Liver (tissue), 9 donors: ENCODE measurements around the gene SYNDIG1. TPM values are rescaled to one million over a fixed set of nuclear protein-coding genes. Genes with fewer than 3 reads are reported as not detected.

Experiments
- DNase-seq: peaks from one replicate; pipeline ENCODE4 v3.0.0-alpha.2; 2017; ENCODE audit warnings: low spot score
- H3K27ac ChIP-seq, 2 donors: one replicate each; pipeline ENCODE4 v1.7.0; 2013; ENCODE audit warnings: inconsistent platforms in 2 of 2, low read length in 2 of 2, control low read depth in 1 of 2, low read depth in 1 of 2, mild to moderate bottlenecking in 1 of 2
- H3K27me3 ChIP-seq, 4 donors: one replicate each; pipeline versions ENCODE4 v1.6.1 to v1.7.0; 2013; ENCODE audit warnings: low read length in 3 of 4, inconsistent platforms in 1 of 4, mild to moderate bottlenecking in 1 of 4, moderate library complexity in 1 of 4; ENCODE audit not compliant: control insufficient read depth in 4 of 4, insufficient read depth in 4 of 4
- H3K36me3 ChIP-seq, 4 donors: one replicate each; pipeline versions ENCODE4 v1.6.1 to v1.7.0; 2013; ENCODE audit warnings: low read length in 3 of 4, mild to moderate bottlenecking in 3 of 4, low read depth in 1 of 4, moderate library complexity in 1 of 4; ENCODE audit not compliant: control insufficient read depth in 4 of 4, insufficient read depth in 3 of 4
- H3K4me1 ChIP-seq, 4 donors: one replicate each; pipeline versions ENCODE4 v1.6.1 to v1.7.0; 2013; ENCODE audit warnings: low read length in 3 of 4, mild to moderate bottlenecking in 3 of 4, moderate library complexity in 1 of 4; ENCODE audit not compliant: control insufficient read depth in 4 of 4, insufficient read depth in 4 of 4
- H3K4me3 ChIP-seq, 3 donors: one replicate each; pipeline versions ENCODE4 v1.6.1 to v1.7.0; 2013; ENCODE audit warnings: low read length in 3 of 3, control low read depth in 1 of 3, low read depth in 1 of 3, mild to moderate bottlenecking in 1 of 3
- H3K9ac ChIP-seq, 2 donors: one replicate each; pipeline ENCODE4 v1.7.0; 2013; ENCODE audit warnings: low read length in 2 of 2, mild to moderate bottlenecking in 2 of 2, moderate library complexity in 2 of 2, control low read depth in 1 of 2, low read depth in 1 of 2
- H3K9me3 ChIP-seq, 4 donors: one replicate each; pipeline versions ENCODE4 v1.6.1 to v1.7.0; 2013; ENCODE audit warnings: low read length in 3 of 4; ENCODE audit not compliant: control insufficient read depth in 4 of 4
- ATF3 ChIP-seq: IDR thresholded peaks from 2 replicates; pipeline ENCODE4 v1.6.1; 2016; ENCODE audit warnings: antibody characterized with exemption
- FOXA2 ChIP-seq: IDR thresholded peaks from 2 replicates; pipeline ENCODE4 v1.6.1; 2016; ENCODE audit warnings: antibody characterized with exemption
- HNF4A ChIP-seq, 2 donors: conservative IDR thresholded peaks; 2 replicates each; pipeline ENCODE4 v1.6.1; 2016; ENCODE audit warnings: antibody characterized with exemption in 2 of 2, mild to moderate bottlenecking in 2 of 2
- JUND ChIP-seq, 2 donors: IDR thresholded peaks; 2 replicates each; pipeline ENCODE4 v1.6.1; 2016; ENCODE audit warnings: antibody characterized with exemption in 2 of 2
- NR2F2 ChIP-seq: IDR thresholded peaks from 2 replicates; pipeline ENCODE4 v1.6.1; 2016; ENCODE audit warnings: antibody characterized with exemption
- SP1 ChIP-seq: IDR thresholded peaks from 2 replicates; pipeline ENCODE4 v1.6.1; 2018; ENCODE audit warnings: antibody characterized with exemption, mild to moderate bottlenecking
- TAF1 ChIP-seq: conservative IDR thresholded peaks from 2 replicates; pipeline ENCODE4 v1.6.1; 2016; ENCODE audit warnings: antibody characterized with exemption, mild to moderate bottlenecking
- YY1 ChIP-seq: IDR thresholded peaks from 2 replicates; pipeline ENCODE4 v1.6.1; 2016; ENCODE audit warnings: antibody characterized with exemption, mild to moderate bottlenecking
- ZBTB33 ChIP-seq: IDR thresholded peaks from 2 replicates; pipeline ENCODE4 v1.6.1; 2016; ENCODE audit warnings: antibody characterized with exemption
- WGBS: extraction: QIAGEN DNeasy Blood & Tissue Kit; methylation state at CpG from one replicate; pipeline ENCODE4 v1.1.7; 2013; 5-methylcytosine and 5-hydroxymethylcytosine counted together
- polyA plus RNA-seq, 2 donors: library from polyadenylated mRNA; stranded (reverse) in 1 of 2; unstranded in 1 of 2; fragments of 200-250 nt in 1 of 2; fragments of >200 nt in 1 of 2; fragmentation: Nextera tagmentation in 1 of 2; extraction: Ambion mirVana in 1 of 2; gene quantifications; one replicate each; pipeline versions ENCODE4 v1.2.1 to v1.2.3, GENCODE V29; 2013 to 2015
- total RNA-seq, 2 donors: library from RNA; depleted of rRNA; stranded (reverse); fragments of >200 nt; gene quantifications; one replicate each; pipeline ENCODE4 v1.2.3, GENCODE V29; 2014
- TF ChIP-seq, protein P1 (sequence below): IDR thresholded peaks from 2 replicates; pipeline ENCODE4 v1.6.1; 2016; ENCODE audit warnings: antibody characterized with exemption, mild to moderate bottlenecking
- TF ChIP-seq, protein P2 (sequence below): IDR thresholded peaks from 2 replicates; pipeline ENCODE4 v1.6.1; 2016; ENCODE audit warnings: antibody characterized with exemption
- donor health status: healthy.
- donor health status: healthy.
- donor health status: healthy.
- donor health status: healthy.
- donor health status: healthy.

SYNDIG1 gene
- total and polyA plus RNA-seq, 4 donors = 0.05 to 0.08 TPM; not detected in 2

- no peaks in the 10 kb centered on the region for H3K4me1 ChIP-seq
- no peak for TF ChIP-seq ZBTB33
- TF ChIP-seq, protein P1, sequence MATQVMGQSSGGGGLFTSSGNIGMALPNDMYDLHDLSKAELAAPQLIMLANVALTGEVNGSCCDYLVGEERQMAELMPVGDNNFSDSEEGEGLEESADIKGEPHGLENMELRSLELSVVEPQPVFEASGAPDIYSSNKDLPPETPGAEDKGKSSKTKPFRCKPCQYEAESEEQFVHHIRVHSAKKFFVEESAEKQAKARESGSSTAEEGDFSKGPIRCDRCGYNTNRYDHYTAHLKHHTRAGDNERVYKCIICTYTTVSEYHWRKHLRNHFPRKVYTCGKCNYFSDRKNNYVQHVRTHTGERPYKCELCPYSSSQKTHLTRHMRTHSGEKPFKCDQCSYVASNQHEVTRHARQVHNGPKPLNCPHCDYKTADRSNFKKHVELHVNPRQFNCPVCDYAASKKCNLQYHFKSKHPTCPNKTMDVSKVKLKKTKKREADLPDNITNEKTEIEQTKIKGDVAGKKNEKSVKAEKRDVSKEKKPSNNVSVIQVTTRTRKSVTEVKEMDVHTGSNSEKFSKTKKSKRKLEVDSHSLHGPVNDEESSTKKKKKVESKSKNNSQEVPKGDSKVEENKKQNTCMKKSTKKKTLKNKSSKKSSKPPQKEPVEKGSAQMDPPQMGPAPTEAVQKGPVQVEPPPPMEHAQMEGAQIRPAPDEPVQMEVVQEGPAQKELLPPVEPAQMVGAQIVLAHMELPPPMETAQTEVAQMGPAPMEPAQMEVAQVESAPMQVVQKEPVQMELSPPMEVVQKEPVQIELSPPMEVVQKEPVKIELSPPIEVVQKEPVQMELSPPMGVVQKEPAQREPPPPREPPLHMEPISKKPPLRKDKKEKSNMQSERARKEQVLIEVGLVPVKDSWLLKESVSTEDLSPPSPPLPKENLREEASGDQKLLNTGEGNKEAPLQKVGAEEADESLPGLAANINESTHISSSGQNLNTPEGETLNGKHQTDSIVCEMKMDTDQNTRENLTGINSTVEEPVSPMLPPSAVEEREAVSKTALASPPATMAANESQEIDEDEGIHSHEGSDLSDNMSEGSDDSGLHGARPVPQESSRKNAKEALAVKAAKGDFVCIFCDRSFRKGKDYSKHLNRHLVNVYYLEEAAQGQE = no peak
- no peak for TF ChIP-seq TAF1
- TF ChIP-seq ATF3 = no peak
- TF ChIP-seq YY1 = no peak
- TF ChIP-seq, protein P2, sequence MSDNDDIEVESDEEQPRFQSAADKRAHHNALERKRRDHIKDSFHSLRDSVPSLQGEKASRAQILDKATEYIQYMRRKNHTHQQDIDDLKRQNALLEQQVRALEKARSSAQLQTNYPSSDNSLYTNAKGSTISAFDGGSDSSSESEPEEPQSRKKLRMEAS = no peak
- no peak for TF ChIP-seq FOXA2
- TF ChIP-seq JUND (IDR thresholded peaks at IDR 0.05) = no peak
- TF ChIP-seq NR2F2 = no peak
- TF ChIP-seq SP1 = no peak
- TF ChIP-seq HNF4A (conservative IDR thresholded peaks at IDR 0.05) = no peak
- WGBS = 89% methylated on average over 21 of the region's 21 CpGs
- H3K27me3 ChIP-seq = peaks cover 0 to 2% (median 0%) of the 10 kb centered on the region in 4 donors
- H3K9me3 ChIP-seq = no peaks in the 10 kb centered on the region
- H3K36me3 ChIP-seq = no peaks in the 10 kb centered on the region
- no peak overlapping the region for H3K9ac ChIP-seq
- no peak overlapping the region for H3K27ac ChIP-seq
- H3K4me3 ChIP-seq = no peak overlapping the region
- no peak for DNase-seq
Measured at GRCh38 chr20:24504331-24505285, 35.2 kb downstream of the SYNDIG1 start.

DNA sequence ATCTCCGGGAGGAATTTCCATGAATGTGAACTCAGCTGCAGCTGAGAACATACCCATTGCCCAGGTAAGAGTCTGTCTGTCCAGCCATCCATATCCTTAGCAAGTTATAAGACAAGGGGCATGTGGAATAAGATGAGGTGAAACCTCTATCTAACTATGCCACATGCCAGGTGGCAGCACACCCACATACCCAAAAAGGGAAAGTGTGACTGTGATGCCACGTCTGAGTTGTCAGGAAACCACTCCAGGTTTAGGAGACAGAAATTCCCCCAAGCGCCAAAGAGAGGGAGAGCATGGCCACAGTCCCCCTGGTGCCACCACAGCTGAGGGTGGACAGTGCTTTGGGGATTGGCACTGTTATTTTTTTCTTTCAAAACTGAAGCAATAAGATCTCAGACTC is 36.7 kb downstream of the SYNDIG1 start:
- H3K9ac ChIP-seq = no peak overlapping the region
- no peaks in the 10 kb centered on the region for H3K4me1 ChIP-seq
- H3K36me3 ChIP-seq = no peaks in the 10 kb centered on the region
- no peak overlapping the region for H3K4me3 ChIP-seq
- WGBS = 62% methylated on average over 3 of the region's 3 CpGs
- peaks cover 0 to 2% (median 0%) of the 10 kb centered on the region in 4 donors for H3K9me3 ChIP-seq
- peaks cover 0 to 2% (median 0%) of the 10 kb centered on the region in 4 donors for H3K27me3 ChIP-seq
- H3K27ac ChIP-seq = no peak overlapping the region
- no peak for TF ChIP-seq HNF4A (conservative IDR thresholded peaks at IDR 0.05)
- DNase-seq = no peak
